SK-N-MC (cell line): Measurements from ENCODE around the gene DPH3.

Experiments
- DNase-seq: peaks from one replicate; pipeline ENCODE4 v3.0.0-alpha.2; 2011; ENCODE audit warnings: low read depth, low spot score
- H3K27ac ChIP-seq: fragments of 200-600 bp; sonication (generic); 2 replicates; pipeline ENCODE4 v1.5.1; 2016; ENCODE audit warnings: mixed run types
- H3K36me3 ChIP-seq: fragments of 200-600 bp; sonication (generic); 2 replicates; pipeline ENCODE4 v1.6.1; 2017; ENCODE audit warnings: antibody characterized with exemption, low read length, mixed read lengths; ENCODE audit not compliant: insufficient read depth
- H3K4me3 ChIP-seq: fragments of 200-600 bp; sonication (generic); 2 replicates; pipeline ENCODE4 v1.5.1; 2016
- H3K9ac ChIP-seq: fragments of 200-600 bp; sonication (generic); 2 replicates; pipeline ENCODE4 v1.8.0; 2017; ENCODE audit warnings: mixed run types, mixed read lengths; ENCODE audit not compliant: insufficient read length
- H3K9me3 ChIP-seq: fragments of 200-600 bp; sonication (generic); 2 replicates; pipeline ENCODE4 v1.6.1; 2017; ENCODE audit warnings: low read depth, mild to moderate bottlenecking, antibody characterized with exemption, low read length, moderate library complexity, mixed read lengths
- EZH2 ChIP-seq: fragments of 200-600 bp; sonication (generic); IDR thresholded peaks from one replicate; pipeline ENCODE4 v1.6.1; 2017; ENCODE audit warnings: antibody characterized with exemption
- FOXP2 ChIP-seq: optimal IDR thresholded peaks from 2 replicates; pipeline ENCODE3; 2011; ENCODE audit warnings: mild to moderate bottlenecking, moderate library complexity; ENCODE audit not compliant: insufficient read depth; ENCODE audit errors: extremely low read length, control extremely low read depth
- POLR2AphosphoS5 ChIP-seq: IDR thresholded peaks from 2 replicates; pipeline ENCODE4 v1.6.1; 2012; ENCODE audit warnings: mild to moderate bottlenecking, low read depth, low read length, borderline replicate concordance

The DPH3 gene

DNA sequence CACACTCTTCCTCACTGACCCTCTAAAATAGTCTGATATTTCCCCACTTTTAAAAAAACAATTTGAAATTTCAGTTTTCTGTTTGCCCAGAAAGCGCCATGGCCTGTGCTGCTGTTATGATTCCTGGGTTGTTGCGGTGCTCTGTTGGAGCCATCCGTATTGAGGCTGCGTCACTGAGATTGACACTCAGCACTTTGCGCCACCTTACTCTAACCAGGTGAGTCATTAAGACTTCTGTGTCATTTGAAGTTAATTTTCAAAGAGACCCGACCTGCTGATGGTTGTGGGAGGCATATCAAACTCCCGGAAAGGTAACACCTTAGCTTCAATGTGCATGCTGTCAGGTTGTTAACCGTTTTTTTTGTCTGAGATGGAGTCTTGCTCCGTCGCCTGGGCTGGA, 6.1 kb upstream of the DPH3 start:
- H3K27ac ChIP-seq = no peak overlapping the region
- no peaks in the 10 kb centered on the region for H3K9me3 ChIP-seq
- TF ChIP-seq EZH2 (no peak), POLR2AphosphoS5 (no peak), FOXP2 (no peak)
- no peaks in the 10 kb centered on the region; the same call in none of the 2 replicates for H3K36me3 ChIP-seq
- DNase-seq = no peak
- no peak overlapping the region for H3K4me3 ChIP-seq
- no peak overlapping the region for H3K9ac ChIP-seq

DNA sequence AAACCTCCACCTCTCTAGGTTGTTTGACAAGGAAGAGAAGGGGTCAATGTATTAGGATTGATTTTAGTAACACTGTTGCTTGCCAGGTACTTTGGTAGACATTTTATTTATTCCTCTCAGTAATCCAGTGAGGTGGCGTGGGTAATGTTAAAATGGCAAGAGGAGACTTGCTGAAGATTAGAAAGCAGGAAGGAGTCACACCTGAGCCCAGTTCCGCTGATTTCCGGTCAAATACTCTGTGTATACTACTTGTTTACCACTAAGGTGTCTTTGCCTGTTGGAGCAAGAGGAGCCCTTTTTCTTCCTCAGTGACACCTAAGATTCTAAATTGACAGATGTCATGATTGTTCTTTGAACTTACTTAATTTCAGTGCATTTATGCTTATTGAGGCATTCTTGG, 2.0 kb upstream of the DPH3 start:
- TF ChIP-seq FOXP2 (no peak), POLR2AphosphoS5 (no peak), EZH2 (no peak)
- no peaks in the 10 kb centered on the region for H3K9me3 ChIP-seq
- no peak for DNase-seq
- H3K27ac ChIP-seq = no peak overlapping the region
- H3K9ac ChIP-seq = no peak overlapping the region
- no peaks in the 10 kb centered on the region; the same call in none of the 2 replicates for H3K36me3 ChIP-seq
- H3K4me3 ChIP-seq = no peak overlapping the region

DNA sequence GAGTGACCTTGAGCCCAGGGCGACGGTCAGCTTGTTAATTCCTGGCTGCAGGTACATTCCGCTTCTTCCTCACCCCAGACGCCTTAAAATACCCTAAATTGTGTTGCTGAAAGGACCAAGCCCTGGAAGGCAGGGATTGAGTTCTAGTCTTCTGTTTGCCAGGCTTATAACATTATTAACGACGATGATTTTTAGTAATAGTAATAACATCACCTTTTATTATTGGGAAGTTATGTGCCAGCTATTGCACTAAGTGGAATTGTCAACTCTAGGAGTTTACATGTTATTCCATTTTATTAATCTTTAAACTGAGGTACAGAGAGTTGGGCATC, 678 bp upstream of the DPH3 start:
- no peak for DNase-seq
- H3K9me3 ChIP-seq = no peaks in the 10 kb centered on the region
- peak overlapping the region; percentile 88 for H3K9ac ChIP-seq
- no peak overlapping the region for H3K27ac ChIP-seq
- peak overlapping the region; percentile 88 for H3K4me3 ChIP-seq
- TF ChIP-seq FOXP2 (no peak), EZH2 (no peak), POLR2AphosphoS5 (no peak)
- H3K36me3 ChIP-seq = no peaks in the 10 kb centered on the region

- DNase-seq = no peak
- TF ChIP-seq POLR2AphosphoS5 (no peak; the same call in 1 of the 2 replicates), EZH2 (no peak), FOXP2 (no peak)
- H3K27ac ChIP-seq = no peak overlapping the region
- peak overlapping the region; percentile 88 for H3K4me3 ChIP-seq
- peak overlapping the region; percentile 70 for H3K9ac ChIP-seq
- no peaks in the 10 kb centered on the region for H3K36me3 ChIP-seq
- no peaks in the 10 kb centered on the region for H3K9me3 ChIP-seq
Measured at GRCh38 chr3:16264174-16264707, 502 bp downstream of the DPH3 start.

DNA sequence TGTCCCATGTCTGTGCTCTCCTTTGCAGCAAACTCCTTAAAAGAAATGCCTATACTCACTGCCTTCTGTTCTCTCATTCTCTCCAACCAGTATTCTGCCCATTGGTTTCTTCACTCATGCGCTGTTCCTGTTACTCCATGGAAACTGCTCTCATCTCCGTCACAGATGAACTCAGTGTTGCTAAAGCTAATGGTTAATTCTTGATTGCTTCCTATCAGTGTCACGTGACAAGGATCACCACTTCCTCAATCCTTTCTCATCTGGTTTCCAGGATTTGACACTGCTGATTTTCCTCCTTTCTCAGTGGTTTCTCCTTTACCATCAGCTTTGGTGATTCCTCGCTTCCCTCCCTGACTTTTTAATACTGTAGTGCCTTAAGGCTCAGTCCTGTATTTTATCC, 2.6 kb downstream of the DPH3 start:
- Histone ChIP-seq H3K36me3 (no peaks in the 10 kb centered on the region), H3K9ac (no peak overlapping the region), H3K4me3 (no peak overlapping the region), H3K9me3 (no peaks in the 10 kb centered on the region), H3K27ac (no peak overlapping the region)
- TF ChIP-seq FOXP2 (no peak), POLR2AphosphoS5 (no peak), EZH2 (no peak)
- DNase-seq = no peak

- H3K27ac ChIP-seq = no peak overlapping the region
- H3K9me3 ChIP-seq = no peaks in the 10 kb centered on the region
- no peak overlapping the region for H3K4me3 ChIP-seq
- no peak overlapping the region for H3K9ac ChIP-seq
- DNase-seq = no peak
- TF ChIP-seq EZH2 = no peak
- TF ChIP-seq FOXP2 = no peak
- TF ChIP-seq POLR2AphosphoS5 = no peak
- no peaks in the 10 kb centered on the region for H3K36me3 ChIP-seq
Measured at GRCh38 chr3:16260046-16260445, 4.7 kb downstream of the DPH3 start.

DNA sequence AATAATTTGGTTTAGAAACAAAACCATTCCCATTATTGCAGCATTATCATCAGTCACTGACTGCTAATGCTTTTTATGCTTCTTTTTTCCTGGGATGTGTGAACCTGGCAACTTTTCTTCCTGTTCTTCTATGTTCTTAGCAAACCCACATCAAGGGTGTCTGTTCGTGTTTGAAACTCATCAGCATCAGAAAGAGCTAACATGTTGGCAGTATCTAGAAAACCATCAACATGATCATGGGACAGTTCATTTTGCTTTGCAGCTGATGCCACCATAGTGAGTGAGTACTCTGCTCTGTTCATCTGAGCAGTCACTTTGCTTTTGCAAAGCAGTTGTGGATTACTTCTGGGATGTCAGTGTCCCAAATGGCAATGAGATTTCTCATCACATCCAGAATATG, 5.9 kb downstream of the DPH3 start:
- no peaks in the 10 kb centered on the region for H3K9me3 ChIP-seq
- TF ChIP-seq EZH2 (no peak), POLR2AphosphoS5 (no peak), FOXP2 (no peak)

DNA sequence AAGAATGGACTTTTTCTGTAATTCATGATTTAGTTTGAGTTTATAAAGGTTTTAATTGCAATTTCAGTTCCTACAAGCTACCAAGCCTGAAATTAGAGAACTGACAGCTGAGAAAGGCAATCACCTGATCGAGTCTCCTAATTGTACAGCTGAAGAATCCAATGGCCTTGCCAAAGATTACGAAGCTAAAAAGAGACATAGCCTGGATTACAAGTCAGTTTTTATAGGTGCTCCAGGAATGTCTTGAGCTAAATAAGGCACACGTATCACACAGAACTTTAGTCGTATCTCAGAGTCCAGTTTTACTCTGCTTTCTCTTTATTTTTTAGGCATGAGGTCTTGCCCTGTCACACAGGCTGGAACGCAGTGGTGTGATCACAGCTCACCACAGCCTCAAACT, 6.6 kb downstream of the DPH3 start:
- Histone ChIP-seq H3K9me3 (no peaks in the 10 kb centered on the region), H3K27ac (no peak overlapping the region), H3K4me3 (no peak overlapping the region), H3K9ac (no peak overlapping the region), H3K36me3 (no peaks in the 10 kb centered on the region)
- TF ChIP-seq EZH2 (no peak), POLR2AphosphoS5 (no peak), FOXP2 (no peak)
- DNase-seq = no peak

More for the DNA sequence above, 5.9 kb downstream of the DPH3 start:
- DNase-seq = no peak
- Histone ChIP-seq H3K27ac (no peak overlapping the region), H3K36me3 (no peaks in the 10 kb centered on the region), H3K9ac (no peak overlapping the region), H3K4me3 (no peak overlapping the region)

- TF ChIP-seq POLR2AphosphoS5 = no peak
- no peak for TF ChIP-seq EZH2
- TF ChIP-seq FOXP2 = no peak
- H3K9me3 ChIP-seq = no peaks in the 10 kb centered on the region
- H3K27ac ChIP-seq = no peak overlapping the region
- no peaks in the 10 kb centered on the region for H3K36me3 ChIP-seq
- no peak overlapping the region for H3K9ac ChIP-seq
- H3K4me3 ChIP-seq = no peak overlapping the region
- DNase-seq = no peak
Measured at GRCh38 chr3:16257309-16257708, 7.4 kb downstream of the DPH3 start.

- Histone ChIP-seq H3K9me3 (no peaks in the 10 kb centered on the region), H3K36me3 (no peaks in the 10 kb centered on the region), H3K4me3 (no peak overlapping the region), H3K9ac (no peak overlapping the region), H3K27ac (no peak overlapping the region)
- no peak for TF ChIP-seq EZH2
- TF ChIP-seq POLR2AphosphoS5 = no peak
- TF ChIP-seq FOXP2 = no peak
- no peak for DNase-seq
Measured at GRCh38 chr3:16255726-16256125, 9.0 kb downstream of the DPH3 start.
